Measurements from ENCODE around the gene GRM3.

DNA sequence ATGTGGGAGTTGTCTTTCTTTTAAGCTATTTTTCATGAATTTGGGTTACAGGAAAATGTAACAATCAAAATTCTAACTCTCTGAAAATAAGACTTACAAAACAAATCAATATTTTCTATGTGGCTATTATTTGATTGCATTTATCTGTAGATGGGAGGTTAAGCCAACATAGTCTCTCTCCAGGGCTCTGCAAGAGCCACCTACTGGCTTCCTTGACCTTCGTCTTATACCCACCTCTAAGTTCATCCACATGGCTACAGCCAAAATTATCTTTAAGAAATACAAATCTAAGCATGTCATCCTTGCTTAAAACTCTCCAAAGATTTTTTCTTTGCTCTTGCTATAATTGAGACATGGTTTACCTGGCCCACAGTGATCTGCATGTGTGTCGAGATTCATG is 14.2 kb downstream of the GRM3 start:
- TF ChIP-seq POLR2A (IDR thresholded peaks at IDR 0.05; ENCODE audit: low read depth, low read length) (no peak), BHLHE40 (IDR thresholded peaks at IDR 0.05; ENCODE audit: low read depth, low read length) (no peak), RCOR1 (IDR thresholded peaks at IDR 0.05; ENCODE audit: insufficient replicate concordance, low read length) (no peak), SMC3 (IDR thresholded peaks at IDR 0.05; ENCODE audit: low read depth, low read length) (no peak), RAD21 (IDR thresholded peaks at IDR 0.05; ENCODE audit: low read length) (no peak), MAFK (IDR thresholded peaks at IDR 0.05; ENCODE audit: low read depth, low read length) (no peak), MXI1 (IDR thresholded peaks at IDR 0.05; ENCODE audit: borderline replicate concordance, low read depth, low read length) (no peak), RFX5 (IDR thresholded peaks at IDR 0.05; ENCODE audit: low read depth, low read length) (no peak), FOS (IDR thresholded peaks at IDR 0.05; ENCODE audit: low read depth, low read length) (no peak), CHD1 (IDR thresholded peaks at IDR 0.05; ENCODE audit: low read depth, low read length) (no peak)
- TF ChIP-seq, protein P1, sequence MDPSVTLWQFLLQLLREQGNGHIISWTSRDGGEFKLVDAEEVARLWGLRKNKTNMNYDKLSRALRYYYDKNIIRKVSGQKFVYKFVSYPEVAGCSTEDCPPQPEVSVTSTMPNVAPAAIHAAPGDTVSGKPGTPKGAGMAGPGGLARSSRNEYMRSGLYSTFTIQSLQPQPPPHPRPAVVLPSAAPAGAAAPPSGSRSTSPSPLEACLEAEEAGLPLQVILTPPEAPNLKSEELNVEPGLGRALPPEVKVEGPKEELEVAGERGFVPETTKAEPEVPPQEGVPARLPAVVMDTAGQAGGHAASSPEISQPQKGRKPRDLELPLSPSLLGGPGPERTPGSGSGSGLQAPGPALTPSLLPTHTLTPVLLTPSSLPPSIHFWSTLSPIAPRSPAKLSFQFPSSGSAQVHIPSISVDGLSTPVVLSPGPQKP (IDR thresholded peaks at IDR 0.05; ENCODE audit: borderline replicate concordance, low read depth, low read length): no peak
- TF ChIP-seq, protein P2, sequence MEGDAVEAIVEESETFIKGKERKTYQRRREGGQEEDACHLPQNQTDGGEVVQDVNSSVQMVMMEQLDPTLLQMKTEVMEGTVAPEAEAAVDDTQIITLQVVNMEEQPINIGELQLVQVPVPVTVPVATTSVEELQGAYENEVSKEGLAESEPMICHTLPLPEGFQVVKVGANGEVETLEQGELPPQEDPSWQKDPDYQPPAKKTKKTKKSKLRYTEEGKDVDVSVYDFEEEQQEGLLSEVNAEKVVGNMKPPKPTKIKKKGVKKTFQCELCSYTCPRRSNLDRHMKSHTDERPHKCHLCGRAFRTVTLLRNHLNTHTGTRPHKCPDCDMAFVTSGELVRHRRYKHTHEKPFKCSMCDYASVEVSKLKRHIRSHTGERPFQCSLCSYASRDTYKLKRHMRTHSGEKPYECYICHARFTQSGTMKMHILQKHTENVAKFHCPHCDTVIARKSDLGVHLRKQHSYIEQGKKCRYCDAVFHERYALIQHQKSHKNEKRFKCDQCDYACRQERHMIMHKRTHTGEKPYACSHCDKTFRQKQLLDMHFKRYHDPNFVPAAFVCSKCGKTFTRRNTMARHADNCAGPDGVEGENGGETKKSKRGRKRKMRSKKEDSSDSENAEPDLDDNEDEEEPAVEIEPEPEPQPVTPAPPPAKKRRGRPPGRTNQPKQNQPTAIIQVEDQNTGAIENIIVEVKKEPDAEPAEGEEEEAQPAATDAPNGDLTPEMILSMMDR (conservative IDR thresholded peaks at IDR 0.05; ENCODE audit: low read depth, low read length): no peak
- TF ChIP-seq, protein P3, sequence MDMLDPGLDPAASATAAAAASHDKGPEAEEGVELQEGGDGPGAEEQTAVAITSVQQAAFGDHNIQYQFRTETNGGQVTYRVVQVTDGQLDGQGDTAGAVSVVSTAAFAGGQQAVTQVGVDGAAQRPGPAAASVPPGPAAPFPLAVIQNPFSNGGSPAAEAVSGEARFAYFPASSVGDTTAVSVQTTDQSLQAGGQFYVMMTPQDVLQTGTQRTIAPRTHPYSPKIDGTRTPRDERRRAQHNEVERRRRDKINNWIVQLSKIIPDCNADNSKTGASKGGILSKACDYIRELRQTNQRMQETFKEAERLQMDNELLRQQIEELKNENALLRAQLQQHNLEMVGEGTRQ (IDR thresholded peaks at IDR 0.05; ENCODE audit: low read depth, low read length): no peak
